ENCODE data around the gene STX1A.
A peak's percentile ranks its signal among the peaks of the same experiment; 100 is the strongest.

The STX1A gene

DNA sequence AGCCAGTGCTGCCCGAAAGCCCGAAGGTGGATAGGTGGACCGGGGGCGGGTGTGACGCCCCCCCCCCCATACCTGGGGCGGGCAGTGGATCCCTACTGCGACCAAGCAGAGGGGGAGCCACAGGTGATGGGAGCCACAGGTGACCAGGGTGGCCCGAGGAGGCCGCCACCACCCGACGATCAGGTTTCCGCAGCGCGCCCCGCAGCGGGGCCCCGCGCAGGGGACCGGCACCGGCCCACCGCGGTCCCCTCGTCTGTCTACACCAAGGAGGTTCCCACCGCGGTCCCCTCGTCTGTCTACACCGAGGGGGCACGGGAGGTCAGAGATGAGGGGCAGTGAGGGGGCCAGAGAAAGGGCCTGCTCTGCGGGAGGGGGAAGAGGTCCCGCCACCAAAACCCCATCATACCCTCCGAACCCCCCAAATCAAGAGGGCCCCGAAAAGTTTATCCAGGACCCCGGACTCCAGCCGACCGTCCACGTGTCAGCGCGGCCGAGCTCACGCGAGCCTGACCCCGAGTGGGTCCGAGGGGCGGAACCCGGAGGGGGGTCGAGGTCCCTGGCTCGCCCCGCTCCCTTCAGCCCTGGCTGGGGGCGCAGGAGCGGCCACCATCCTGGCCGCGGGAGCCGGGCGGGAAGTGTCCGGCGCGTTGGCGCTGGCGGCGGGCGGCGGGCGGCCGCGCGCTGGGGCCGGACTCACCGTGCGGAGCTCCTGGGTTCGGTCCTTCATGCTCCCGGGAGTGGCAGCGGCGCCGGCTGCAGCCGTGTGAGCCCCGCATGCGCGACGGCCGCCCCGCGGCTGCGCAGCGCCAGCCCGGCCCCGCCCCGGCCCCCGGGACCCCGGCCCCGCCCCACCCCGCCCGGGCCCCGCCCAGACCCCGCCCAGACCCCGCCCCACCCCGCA, at the start of gene STX1A:
Gene STX1A (minus strand): TSS at position 765 of the 901 bp plus-strand sequence. CDS start 38 bp downstream, at position 727.
- peak; percentile 84 for DNase-seq (ENCODE audit: low spot score)

GRCh38 chr7:73768641-73769480, 49.4 kb upstream of the STX1A start:
- no peak for DNase-seq (ENCODE audit: low spot score)

DNA sequence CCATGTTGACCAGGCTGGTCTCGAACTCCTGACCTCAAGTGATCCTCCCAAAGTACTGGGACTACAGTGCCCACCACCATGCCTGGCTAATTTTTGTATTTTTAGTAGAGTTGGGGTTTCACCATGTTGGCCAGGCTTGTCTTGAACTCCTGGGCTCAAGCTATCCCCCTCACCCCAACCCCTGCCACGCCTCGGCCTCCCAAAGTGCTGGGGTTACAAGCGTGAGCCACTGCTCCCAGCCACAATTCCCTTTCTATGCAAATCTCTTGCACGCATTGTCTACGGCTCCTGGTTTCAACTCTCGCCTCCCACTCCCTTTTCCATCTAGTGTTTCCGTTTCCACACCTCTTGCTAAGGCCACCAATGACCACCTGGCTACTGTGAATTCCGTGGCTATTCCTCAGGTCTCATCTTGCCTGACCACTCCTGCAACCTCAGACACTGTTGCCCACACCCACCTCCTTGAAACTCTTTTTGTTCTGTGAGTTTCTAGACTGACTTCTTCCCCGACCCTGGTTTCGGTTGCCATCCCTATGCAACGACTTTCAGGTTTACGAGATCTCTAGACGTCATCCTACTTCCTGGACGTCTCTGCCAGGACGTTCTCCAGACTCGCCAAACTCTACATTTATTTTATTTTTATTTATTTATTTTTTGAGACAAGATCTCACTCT, 47.2 kb upstream of the STX1A start:
- no peak for DNase-seq (ENCODE audit: low spot score)

- no peak for DNase-seq (ENCODE audit: low spot score)
These were observed 43.2 kb upstream of the STX1A start for GRCh38 chr7:73762659-73762999.

DNA sequence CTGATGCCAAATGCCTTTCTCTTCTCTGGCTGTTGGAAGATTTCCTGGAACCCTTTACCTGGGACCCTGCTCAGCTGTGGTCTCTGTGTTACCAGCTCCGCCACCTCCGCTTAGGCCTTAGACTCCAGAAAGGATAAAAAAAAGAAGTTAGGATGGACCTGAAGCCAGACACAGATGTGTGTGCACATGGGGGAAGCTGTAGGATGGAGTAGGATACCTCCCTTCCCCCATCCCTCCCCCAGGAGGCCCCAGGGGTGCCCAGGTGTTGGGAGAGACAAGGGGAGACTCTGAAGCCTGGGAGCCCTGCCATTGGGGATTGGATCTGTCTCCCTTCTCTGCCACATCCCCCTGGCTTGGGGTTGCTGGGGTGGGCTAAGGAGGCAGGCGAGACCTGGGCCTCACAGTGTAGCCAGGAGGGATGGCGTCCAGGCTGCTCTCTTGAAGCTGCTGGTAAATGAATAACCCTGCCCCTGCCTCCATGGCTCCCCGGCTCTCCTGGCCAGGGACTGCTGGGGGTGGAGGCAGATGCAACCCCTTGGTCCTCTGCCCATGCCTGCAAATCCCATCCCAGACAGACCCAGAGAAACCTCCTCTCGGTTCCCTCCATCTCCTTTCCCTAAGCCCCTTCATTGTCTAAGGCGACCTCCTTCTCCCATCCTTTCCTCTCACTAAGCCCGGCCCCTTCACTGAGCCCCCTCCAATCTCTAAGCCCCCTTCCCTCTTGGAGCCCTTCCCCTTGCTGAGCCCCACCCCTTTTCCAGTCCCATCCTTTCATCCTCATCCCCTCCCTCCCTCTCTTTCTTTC, 42.6 kb upstream of the STX1A start:
- no peak for DNase-seq (ENCODE audit: low spot score)

GRCh38 chr7:73758581-73759138, 39.2 kb upstream of the STX1A start:
- DNase-seq (ENCODE audit: low spot score): no peak

DNA sequence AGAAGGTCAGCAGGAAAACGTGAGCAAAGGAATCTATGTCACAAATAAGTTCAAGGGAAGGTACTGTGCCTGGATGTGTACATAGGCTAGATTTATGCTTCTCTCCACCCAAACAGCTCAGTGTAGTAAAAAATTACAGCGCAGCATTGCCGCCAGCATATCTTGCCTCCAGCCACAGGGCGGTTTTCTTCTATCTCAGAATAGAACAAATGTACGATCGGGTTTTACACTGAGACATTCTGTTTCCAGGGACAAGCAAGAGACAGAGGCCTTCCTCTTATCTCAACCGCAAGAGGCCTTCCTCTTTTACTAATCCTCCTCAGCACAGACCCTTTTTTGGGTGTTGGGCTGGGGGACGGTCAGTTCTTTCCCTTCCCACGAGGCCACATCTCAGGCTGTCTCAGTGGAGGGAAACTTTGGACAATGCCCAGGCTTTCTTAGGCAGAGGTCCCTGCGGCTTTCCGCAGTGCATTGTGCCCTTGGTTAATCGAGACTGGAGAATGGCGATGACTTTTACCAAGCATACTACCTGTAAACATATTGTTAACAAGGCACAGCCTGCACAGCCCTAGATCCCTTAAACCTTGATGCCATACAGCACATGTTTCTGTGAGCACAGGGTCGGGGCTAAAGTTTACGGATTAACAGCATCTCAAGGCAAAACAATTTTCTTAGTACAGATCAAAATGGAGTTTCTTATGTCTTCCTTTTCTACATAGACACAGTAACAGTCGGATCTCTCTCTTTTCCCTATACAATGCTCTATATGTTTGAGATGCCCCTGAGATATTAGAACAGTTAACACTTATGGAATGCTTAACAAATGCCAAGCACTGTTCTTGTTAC, 30.7 kb upstream of the STX1A start:
- DNase-seq (ENCODE audit: low spot score): no peak

GRCh38 chr7:73746378-73746777, 26.9 kb upstream of the STX1A start:
- DNase-seq (ENCODE audit: low spot score): no peak

DNA sequence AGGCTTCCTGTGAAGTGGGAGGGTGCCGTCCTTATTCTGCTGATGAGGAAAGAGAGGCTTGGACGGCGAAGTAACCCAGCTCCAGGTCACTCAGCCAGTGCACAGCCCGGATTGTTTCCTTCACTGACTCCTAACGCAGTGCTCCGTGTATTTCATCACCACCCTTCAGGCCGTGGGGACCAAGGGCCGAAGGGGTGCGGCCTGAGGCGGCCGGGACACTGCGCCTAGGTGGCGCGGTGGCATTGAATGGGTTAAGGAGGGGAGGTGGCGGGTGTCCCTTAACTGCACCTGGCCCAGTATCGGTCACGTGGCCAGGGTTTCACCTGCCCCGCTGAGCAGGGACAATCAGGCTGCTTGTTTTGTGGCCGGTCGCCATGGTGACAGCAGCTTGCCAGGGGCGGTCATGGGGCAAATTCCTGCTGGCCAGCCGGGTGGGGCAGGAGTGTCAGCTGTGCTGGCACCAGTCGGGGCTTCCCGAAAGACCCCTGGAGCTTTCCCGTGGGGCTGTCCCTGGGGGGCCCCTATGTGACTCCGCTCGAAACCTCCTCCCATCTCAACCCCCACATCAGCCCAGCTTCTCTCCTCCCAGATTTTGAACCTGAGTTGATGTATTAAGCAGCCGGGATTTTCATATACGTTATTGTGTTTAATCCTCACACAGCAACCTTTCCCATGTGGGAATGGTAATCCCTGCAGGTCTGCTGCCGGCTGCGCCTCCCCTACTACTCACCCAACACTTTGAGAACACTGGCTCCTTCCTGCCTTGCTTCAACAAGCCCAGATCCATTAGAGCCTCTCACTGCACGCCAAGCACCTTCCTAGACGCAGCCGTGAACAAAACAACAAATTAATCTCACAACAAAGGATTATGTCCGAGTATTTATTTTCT, 23.5 kb upstream of the STX1A start:
- DNase-seq (ENCODE audit: low spot score): peak; percentile 69

DNA sequence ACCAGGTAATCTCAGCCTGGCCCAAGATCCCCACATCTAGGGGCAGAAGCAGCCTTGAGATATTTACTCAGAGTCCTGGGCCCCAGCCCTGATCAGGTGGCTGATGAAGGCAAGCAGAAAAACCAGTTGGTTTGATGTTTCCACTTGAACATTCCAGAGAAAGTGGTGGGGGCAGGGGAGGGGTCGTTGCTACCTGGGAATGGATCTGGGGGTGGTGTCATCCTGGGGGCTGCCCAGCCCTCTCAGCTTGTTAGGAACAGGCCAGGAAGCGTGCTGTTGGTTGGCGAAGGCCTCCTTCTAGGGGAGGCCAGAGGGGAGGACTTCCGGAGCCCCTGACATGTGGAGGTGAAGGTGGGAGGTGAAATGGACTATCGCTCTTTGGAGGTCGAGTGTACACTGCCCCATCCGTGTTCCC, 22.9 kb upstream of the STX1A start:
- no peak for DNase-seq (ENCODE audit: low spot score)

DNA sequence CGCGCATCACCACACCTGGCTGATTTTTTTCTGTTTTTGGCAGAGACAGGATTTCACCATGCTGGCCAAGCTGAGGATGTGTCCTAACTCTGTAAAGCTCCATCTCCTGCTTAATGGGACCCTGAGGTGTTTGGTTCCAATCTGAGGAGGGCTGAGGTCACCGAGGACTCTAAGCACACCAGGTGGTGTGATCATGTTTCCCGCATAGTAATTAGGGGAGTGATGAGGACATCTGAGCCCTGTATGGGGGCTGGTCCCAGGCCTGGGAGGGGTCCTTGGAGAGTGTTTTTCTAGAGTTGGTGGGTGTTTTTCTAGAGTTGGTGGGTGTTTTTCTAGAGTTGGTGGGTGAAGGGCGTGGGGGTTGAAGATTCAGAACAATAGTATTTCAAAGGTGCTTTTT, 22.1 kb upstream of the STX1A start:
- peak; percentile 58 for DNase-seq (ENCODE audit: low spot score)

DNA sequence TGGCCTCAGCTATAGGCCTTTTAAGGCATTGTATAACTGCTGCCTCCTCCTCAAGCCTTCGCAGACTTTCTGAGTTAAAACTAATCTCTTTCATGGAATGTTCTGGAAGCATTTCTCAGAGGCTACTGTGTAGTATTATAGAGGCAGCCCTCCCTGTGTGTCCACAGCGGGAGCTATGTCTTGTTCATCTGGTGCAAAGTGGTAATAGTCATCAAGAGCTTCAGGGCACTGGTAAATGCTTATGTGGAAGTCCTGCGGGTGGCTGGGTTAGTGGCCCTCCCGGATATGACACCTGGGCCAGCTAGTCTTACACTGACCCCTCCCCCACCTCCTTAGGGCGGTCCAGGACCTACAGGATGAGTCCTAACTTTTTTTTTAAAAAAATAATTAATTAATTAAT, 21.3 kb upstream of the STX1A start:
- no peak for DNase-seq (ENCODE audit: low spot score)

DNA sequence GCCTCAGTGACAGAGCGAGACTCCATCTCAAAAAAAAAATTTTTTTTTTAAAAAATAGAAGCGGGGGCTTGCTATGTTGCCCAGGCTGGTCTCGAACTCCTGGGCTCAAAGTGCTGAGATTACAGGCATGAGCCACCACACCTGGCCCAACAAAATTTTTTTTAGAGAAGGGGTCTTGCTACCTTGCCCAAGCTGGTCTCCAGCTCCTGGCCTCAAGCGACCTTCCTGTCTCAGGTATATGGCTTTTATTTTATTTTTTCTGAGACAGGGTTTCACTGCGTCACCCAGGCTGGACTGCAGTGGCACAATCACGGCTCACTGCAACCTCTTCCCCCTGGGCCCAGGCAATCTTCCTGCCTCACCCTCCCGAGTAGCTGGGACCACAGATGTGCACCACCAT, 20.7 kb upstream of the STX1A start:
- no peak for DNase-seq (ENCODE audit: low spot score)

DNA sequence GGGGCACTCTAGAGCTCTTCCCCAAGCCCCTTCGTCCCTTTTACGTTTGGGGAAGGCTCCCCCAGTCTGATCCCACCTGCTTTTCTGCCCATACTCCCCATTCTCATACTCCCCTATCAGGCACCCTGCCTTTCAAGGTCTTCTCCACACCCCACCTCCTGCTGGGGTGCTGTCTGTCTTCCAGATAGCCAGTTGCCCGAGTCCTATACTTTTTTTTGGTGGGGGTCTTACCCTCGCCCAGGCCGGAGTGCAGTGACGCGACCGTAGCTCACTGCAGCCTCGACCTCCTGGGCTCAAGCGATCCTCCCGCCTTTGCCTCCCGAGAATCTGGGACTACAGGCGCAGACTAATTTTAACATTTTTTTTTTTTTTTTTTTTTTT, 19.9 kb upstream of the STX1A start:
- DNase-seq (ENCODE audit: low spot score): no peak

DNA sequence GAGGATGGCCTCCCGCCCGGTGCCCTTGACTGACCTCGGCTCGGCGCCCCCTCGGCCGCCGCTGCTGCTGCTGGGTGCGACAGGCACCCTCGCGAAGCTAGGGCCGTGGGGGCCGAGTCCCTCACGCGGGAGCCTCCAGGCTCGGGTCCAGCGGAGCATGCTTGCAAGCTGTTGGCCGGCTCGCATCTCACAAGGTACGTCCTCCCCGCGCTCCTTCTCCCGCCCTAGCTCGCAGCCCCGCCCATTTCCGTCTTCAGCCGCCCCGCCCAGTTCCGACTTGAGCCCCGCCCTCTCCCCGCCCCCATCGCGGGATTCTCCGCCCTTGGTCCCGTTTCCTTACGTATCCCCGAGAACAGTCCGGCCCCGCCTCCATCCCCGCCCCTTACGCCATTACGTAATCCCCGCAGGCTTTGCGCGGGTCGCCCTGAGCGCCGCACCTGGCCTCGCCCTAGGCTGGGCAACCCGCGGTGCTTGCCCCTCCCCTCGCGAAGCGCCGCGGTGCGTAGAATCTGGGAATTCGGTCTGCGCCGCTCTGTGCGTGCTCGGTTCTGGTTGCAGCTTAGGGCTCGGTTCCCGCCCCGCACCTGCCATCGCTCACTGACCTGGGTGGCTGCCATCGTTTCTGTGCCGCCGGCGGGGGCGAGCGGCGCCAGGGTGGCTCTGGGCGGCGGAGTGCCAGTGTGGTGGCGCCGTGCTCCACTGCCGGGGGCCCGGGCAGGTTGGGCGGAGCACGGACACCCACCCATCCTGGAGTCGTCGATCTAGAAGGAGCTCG, 19.3 kb upstream of the STX1A start, which contains the start of gene ABHD11:
Gene ABHD11 (minus strand): TSS at position 191 of the 775 bp plus-strand sequence. CDS start 32 bp downstream, at position 159.
- peak; percentile 98 for DNase-seq (ENCODE audit: low spot score)

GRCh38 chr7:73738220-73738611, 18.7 kb upstream of the STX1A start:
- peak; percentile 87 for DNase-seq (ENCODE audit: low spot score)

DNA sequence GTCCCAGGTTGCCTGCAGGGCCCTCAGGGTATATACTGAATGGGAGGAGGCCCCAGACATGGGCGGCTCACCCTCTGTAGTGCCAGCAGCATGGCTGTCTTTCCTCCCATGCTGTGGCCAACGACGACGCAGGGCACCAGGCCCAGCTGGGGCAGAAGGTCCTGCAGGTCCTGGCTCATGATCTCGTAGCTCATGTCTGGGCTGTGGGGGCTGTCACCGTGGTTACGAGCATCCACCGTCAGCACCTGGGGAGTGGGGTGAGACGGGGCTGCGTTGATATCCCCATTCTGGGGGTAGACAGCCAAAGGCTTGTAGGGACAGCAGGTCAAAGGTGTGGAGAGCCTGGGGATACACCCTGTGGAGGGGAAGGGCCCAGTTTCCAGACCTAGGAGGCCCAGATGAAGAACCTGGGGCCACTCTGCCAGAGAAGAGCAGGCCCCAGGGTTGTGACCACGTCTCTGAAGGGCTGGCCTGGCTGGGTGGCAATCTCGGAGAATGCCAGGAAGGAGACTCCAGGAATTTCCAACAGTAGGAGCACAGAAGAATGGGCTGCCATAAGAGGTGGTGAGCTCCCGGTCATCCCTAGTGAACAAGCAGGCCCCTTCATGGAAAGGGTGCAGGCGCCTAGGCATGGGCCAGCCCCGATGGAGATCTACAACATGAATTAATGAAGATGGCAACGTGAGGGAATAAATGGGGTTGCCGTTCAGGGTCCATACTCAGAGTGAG, 18.2 kb upstream of the STX1A start:
- DNase-seq (ENCODE audit: low spot score): no peak

DNA sequence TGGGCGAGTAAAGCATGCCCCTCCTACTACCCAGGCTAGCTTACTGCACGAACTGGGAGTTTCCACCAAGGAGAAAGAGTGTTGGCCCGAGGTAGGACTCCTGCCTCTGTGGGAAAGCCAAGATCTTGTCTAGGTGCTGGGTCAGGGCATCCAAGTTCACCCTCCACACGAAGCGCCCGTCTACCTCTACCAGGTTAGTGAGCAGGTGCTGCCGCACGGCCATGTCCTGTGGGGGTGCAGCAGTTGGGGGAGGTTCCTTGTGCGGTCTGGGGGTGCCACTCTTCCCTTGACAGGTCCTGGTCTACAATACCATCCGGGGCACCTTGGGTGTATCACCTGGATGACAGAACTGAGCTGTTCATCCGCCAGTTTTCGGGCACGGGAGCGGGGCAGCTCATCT, 17.4 kb upstream of the STX1A start:
- DNase-seq (ENCODE audit: low spot score): no peak
